Sigmoid colon (tissue), 7 donors: ENCODE measurements around the gene EPGN. TPM values are rescaled to one million over a fixed set of nuclear protein-coding genes. Genes with fewer than 3 reads are reported as not detected.

ENCODE experiments used
- DNase-seq: peaks from one replicate; pipeline ENCODE4 v3.0.0-alpha.2; 2019
- H3K27ac ChIP-seq, 4 donors: fragments of 200-600 bp; sonication (generic); one replicate each; pipeline ENCODE4 v1.5.1; 2016 to 2019; ENCODE audit warnings: mild to moderate bottlenecking in 1 of 4
- H3K27me3 ChIP-seq, 3 donors: fragments of 200-600 bp; sonication (generic); one replicate each; pipeline ENCODE4 v1.5.1; 2019; ENCODE audit warnings: mild to moderate bottlenecking in 1 of 3
- H3K36me3 ChIP-seq, 4 donors: fragments of 200-600 bp; sonication (generic); one replicate each; pipeline ENCODE4 v1.5.1; 2016 to 2019
- H3K4me1 ChIP-seq, 4 donors: fragments of 200-600 bp; sonication (generic); one replicate each; pipeline ENCODE4 v1.5.1; 2017 to 2019
- H3K4me3 ChIP-seq, 4 donors: fragments of 200-600 bp; sonication (generic); one replicate each; pipeline ENCODE4 v1.5.1; 2017 to 2019; ENCODE audit warnings: mild to moderate bottlenecking in 2 of 4, moderate library complexity in 1 of 4
- H3K9me3 ChIP-seq, 4 donors: fragments of 200-600 bp in 3 of 4; sonication (generic) in 3 of 4; one replicate each; pipeline versions ENCODE4 v1.5.1 to v1.6.1; 2013 to 2019
- EP300 ChIP-seq, 4 donors: sonication (generic); formaldehyde crosslinking; IDR thresholded peaks; one replicate each; pipeline ENCODE4 v1.6.1; 2017; ENCODE audit warnings: antibody characterized with exemption in 4 of 4
- POLR2A ChIP-seq, 2 donors: fragments of 450-650 bp; IDR thresholded peaks; one replicate each; pipeline ENCODE4 v1.6.1; 2016; ENCODE audit warnings: antibody characterized with exemption in 2 of 2, mild to moderate bottlenecking in 2 of 2, moderate library complexity in 2 of 2
- POLR2AphosphoS5 ChIP-seq, 4 donors: sonication (generic); formaldehyde crosslinking; IDR thresholded peaks; one replicate each; pipeline ENCODE4 v1.6.1; 2017; ENCODE audit warnings: antibody characterized with exemption in 4 of 4
- WGBS, 2 donors: extraction: QIAGEN DNeasy Blood & Tissue Kit; methylation state at CpG; one replicate each; pipeline ENCODE4 v1.1.7; 2013; 5-methylcytosine and 5-hydroxymethylcytosine counted together
- intact Hi-C: fragments of 100-400 bp; cut with DNase I; formaldehyde crosslinking; loops from one replicate; pipeline ENCODE4 v1.15.1; 2023
- polyA plus RNA-seq, 3 donors: library from polyadenylated mRNA; stranded (reverse); fragments of 200-250 nt; gene quantifications; one replicate each; pipeline ENCODE4 v1.2.3, GENCODE V29; 2013
- total RNA-seq, 4 donors: library from RNA; depleted of rRNA; stranded (reverse); fragments of >200 nt; gene quantifications; one replicate each; pipeline ENCODE4 v1.1.0, GENCODE V29; 2016
- TF ChIP-seq, protein P1 (sequence below), 4 experiments: fragments of 450-650 bp in 3 of 4; fragments of 200-600 bp in 1 of 4; IDR thresholded peaks; one replicate each; pipeline ENCODE4 v1.5.1; 2016 to 2019; ENCODE audit warnings: antibody characterized with exemption in 4 of 4, mild to moderate bottlenecking in 3 of 4, moderate library complexity in 2 of 4
- donor health status: healthy with polysubstance abuse.
- donor health status: Bipolar disorder and iron deficiency.
- donor health status: healthy.

EPGN gene
- total and polyA plus RNA-seq, 7 donors = 0.13 TPM; not detected in 6

DNA sequence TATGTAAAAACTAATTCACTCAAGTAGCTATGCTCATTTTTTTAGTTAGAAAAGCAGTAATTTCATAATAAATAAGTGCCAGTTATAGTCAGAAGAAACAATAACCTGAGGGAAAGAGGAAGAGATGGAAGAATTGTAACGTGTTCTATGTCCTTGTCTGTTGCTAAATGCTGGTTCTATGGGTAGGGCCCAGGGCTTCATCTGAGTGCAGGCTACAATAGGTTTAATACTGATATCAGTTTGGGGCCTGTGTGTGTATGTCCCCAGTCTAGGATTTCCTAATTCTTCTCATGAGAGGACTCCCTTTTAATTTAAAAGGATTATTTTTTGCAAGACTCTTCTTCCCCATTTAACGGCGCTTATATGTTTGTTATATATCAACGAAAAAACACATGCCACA, 53.4 kb downstream of the EPGN start:
- Histone ChIP-seq H3K9me3 (no peaks in the 10 kb centered on the region), H3K4me1 (peaks cover 0 to 21% (median 11%) of the 10 kb centered on the region in 4 donors), H3K36me3 (no peaks in the 10 kb centered on the region), H3K27me3 (peaks cover 0 to 10% (median 0%) of the 10 kb centered on the region in 3 donors), H3K4me3 (no peak overlapping the region), H3K27ac (no peak overlapping the region)
- DNase-seq = no peak
- WGBS, 2 donors = 68 to 69% methylated on average over 4 of the region's 4 CpGs
- intact Hi-C loops = no loop called here
- TF ChIP-seq POLR2A (IDR thresholded peaks at IDR 0.05) (no peak), EP300 (IDR thresholded peaks at IDR 0.05) (no peak), POLR2AphosphoS5 (IDR thresholded peaks at IDR 0.05) (no peak)
- TF ChIP-seq, protein P1, sequence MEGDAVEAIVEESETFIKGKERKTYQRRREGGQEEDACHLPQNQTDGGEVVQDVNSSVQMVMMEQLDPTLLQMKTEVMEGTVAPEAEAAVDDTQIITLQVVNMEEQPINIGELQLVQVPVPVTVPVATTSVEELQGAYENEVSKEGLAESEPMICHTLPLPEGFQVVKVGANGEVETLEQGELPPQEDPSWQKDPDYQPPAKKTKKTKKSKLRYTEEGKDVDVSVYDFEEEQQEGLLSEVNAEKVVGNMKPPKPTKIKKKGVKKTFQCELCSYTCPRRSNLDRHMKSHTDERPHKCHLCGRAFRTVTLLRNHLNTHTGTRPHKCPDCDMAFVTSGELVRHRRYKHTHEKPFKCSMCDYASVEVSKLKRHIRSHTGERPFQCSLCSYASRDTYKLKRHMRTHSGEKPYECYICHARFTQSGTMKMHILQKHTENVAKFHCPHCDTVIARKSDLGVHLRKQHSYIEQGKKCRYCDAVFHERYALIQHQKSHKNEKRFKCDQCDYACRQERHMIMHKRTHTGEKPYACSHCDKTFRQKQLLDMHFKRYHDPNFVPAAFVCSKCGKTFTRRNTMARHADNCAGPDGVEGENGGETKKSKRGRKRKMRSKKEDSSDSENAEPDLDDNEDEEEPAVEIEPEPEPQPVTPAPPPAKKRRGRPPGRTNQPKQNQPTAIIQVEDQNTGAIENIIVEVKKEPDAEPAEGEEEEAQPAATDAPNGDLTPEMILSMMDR (IDR thresholded peaks at IDR 0.05) = no peak

DNA sequence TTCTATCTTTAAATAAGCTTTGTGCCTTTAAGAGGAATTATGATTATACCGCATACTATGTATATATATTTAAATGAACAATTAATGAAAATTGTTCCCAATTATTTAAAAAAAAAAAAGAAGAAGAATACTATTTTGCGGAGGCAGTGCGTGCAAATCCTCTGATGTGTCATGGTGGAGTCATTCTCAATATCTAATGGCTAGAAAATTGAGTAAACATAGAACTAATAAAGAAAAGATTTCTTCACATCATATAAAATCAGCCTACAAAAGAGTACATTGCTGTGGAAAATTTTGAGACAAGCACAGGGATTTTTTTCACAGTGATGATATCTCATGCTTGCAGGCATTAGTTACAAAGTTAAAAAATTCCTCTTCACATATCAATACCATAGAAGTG, 54.1 kb downstream of the EPGN start:
- TF ChIP-seq POLR2A (IDR thresholded peaks at IDR 0.05) (no peak), POLR2AphosphoS5 (IDR thresholded peaks at IDR 0.05) (no peak), EP300 (IDR thresholded peaks at IDR 0.05) (no peak)
- TF ChIP-seq, protein P1 (IDR thresholded peaks at IDR 0.05) = no peak
- no peak for DNase-seq
- Histone ChIP-seq H3K27ac (no peak overlapping the region), H3K4me3 (no peak overlapping the region), H3K4me1 (peaks cover 0 to 21% (median 11%) of the 10 kb centered on the region in 4 donors), H3K9me3 (no peaks in the 10 kb centered on the region), H3K36me3 (no peaks in the 10 kb centered on the region), H3K27me3 (peaks cover 0 to 10% (median 0%) of the 10 kb centered on the region in 3 donors)
- intact Hi-C loops = no loop called here
- 96 to 97% methylated on average over 3 of the region's 3 CpGs for whole genome bisulfite sequencing, 2 donors

DNA sequence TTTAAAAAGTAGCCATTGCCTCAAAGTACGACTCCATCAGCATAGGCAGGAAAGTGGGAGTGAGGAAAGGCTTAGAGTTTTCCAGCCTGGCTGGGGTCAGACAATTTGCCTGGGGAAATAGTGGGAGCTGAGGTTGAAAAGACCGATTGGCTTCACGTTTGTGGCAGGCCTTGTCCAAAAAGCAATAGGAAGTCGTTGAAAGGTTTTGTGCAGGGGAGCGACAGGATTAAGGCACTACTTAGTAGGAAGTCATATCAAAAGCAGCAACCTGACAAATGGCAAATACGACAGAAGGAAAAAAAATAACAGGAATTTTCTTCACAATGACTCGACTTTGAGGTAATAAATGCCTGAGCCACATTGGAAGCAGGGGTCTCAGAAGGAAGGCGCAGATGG, 56.0 kb downstream of the EPGN start:
- intact Hi-C loops = no loop called here
- H3K4me3 ChIP-seq = peak overlapping the region in 2 of 4 donors; percentile 53 to 61
- WGBS, 2 donors = 43 to 76% methylated on average over 8 of the region's 8 CpGs
- H3K27me3 ChIP-seq = peaks cover 0 to 10% (median 0%) of the 10 kb centered on the region in 3 donors
- DNase-seq = no peak
- no peaks in the 10 kb centered on the region for H3K36me3 ChIP-seq
- H3K4me1 ChIP-seq = peaks cover 0 to 21% (median 11%) of the 10 kb centered on the region in 4 donors
- TF ChIP-seq POLR2AphosphoS5 (IDR thresholded peaks at IDR 0.05) = no peak
- TF ChIP-seq, protein P1 (IDR thresholded peaks at IDR 0.05) = no peak
- TF ChIP-seq POLR2A (IDR thresholded peaks at IDR 0.05) = no peak
- TF ChIP-seq EP300 (IDR thresholded peaks at IDR 0.05) = no peak
- H3K9me3 ChIP-seq = no peaks in the 10 kb centered on the region
- peak overlapping the region in 3 of 4 donors; percentile 66 to 85 (median 73) for H3K27ac ChIP-seq

DNA sequence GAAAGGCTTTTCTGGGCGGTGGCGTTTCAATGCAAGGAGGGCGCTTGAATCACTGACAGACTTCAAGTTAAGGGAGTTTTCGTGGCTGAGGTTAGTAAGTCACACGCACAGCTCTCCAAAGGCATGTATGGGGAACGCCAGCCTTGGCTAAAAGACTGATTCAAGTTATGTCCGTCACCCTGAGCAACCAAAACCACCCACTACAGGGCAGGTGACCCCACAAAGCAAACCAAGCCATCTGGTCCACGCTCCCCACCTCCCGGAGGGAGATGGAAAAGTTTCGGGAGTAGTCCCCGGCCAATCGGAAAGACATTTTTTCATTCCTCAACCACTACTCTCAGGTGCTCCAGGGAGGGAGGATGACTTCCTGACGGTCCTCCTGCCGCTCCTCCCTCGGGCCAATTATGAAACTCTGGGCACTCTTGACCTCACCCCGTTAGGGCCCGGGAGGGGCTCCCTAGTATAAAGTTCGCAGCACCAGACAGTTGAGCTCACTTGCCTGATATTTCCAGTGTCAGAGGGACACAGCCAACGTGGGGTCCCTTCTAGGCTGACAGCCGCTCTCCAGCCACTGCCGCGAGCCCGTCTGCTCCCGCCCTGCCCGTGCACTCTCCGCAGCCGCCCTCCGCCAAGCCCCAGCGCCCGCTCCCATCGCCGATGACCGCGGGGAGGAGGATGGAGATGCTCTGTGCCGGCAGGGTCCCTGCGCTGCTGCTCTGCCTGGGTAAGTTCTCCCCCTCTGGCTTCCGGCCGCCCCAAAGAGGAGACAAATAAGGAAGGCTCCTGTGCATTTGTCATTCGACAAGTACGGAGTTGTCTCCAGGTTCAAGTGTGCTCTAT, 56.6 kb downstream of the EPGN start, which contains the start of gene EREG:
Gene EREG, plus strand, starts transcription at position 494 of the 840 bp plus-strand sequence. Its CDS starts 164 bp downstream, at position 658.
- peaks cover 0 to 10% (median 0%) of the 10 kb centered on the region in 3 donors for H3K27me3 ChIP-seq
- H3K4me3 ChIP-seq = peak within 1 kb of the TSS; percentile 31 to 61 (median 44)
- intact Hi-C loops = no loop called here
- DNase-seq = peak; percentile 65
- H3K27ac ChIP-seq = peak within 1 kb of the TSS in 3 of 4 donors; percentile 66 to 85 (median 73)
- no peaks in the 10 kb centered on the region for H3K9me3 ChIP-seq
- no peaks in the 10 kb centered on the region for H3K36me3 ChIP-seq
- TF ChIP-seq POLR2A (IDR thresholded peaks at IDR 0.05) (no peak), EP300 (IDR thresholded peaks at IDR 0.05) (no peak), POLR2AphosphoS5 (IDR thresholded peaks at IDR 0.05) (no peak)
- TF ChIP-seq, protein P1 (IDR thresholded peaks at IDR 0.05) = no peak
- 6 to 21% methylated on average over 40 of the region's 40 CpGs for WGBS, 2 donors
- peaks cover 0 to 21% (median 11%) of the 10 kb centered on the region in 4 donors for H3K4me1 ChIP-seq
